GM10266 (cell line): ENCODE data around the gene SERPING1.

Experiments used
- DNase-seq: peaks from one replicate; pipeline ENCODE4 v3.0.0; 2012; ENCODE audit errors: extremely low spot score
- TF ChIP-seq, protein P1 (sequence below): IDR thresholded peaks from 2 replicates; pipeline ENCODE4 v1.5.1; 2012; ENCODE audit warnings: mild to moderate bottlenecking, low read depth; ENCODE audit not compliant: control insufficient read depth, insufficient read depth; ENCODE audit errors: missing control alignments

Gene SERPING1

GRCh38 chr11:57560146-57560545, 37.3 kb upstream of the SERPING1 start:
- TF ChIP-seq, protein P1, sequence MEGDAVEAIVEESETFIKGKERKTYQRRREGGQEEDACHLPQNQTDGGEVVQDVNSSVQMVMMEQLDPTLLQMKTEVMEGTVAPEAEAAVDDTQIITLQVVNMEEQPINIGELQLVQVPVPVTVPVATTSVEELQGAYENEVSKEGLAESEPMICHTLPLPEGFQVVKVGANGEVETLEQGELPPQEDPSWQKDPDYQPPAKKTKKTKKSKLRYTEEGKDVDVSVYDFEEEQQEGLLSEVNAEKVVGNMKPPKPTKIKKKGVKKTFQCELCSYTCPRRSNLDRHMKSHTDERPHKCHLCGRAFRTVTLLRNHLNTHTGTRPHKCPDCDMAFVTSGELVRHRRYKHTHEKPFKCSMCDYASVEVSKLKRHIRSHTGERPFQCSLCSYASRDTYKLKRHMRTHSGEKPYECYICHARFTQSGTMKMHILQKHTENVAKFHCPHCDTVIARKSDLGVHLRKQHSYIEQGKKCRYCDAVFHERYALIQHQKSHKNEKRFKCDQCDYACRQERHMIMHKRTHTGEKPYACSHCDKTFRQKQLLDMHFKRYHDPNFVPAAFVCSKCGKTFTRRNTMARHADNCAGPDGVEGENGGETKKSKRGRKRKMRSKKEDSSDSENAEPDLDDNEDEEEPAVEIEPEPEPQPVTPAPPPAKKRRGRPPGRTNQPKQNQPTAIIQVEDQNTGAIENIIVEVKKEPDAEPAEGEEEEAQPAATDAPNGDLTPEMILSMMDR = no peak
- DNase-seq = no peak

GRCh38 chr11:57562596-57562995, 34.9 kb upstream of the SERPING1 start:
- TF ChIP-seq, protein P1 = no peak
- DNase-seq = no peak

DNA sequence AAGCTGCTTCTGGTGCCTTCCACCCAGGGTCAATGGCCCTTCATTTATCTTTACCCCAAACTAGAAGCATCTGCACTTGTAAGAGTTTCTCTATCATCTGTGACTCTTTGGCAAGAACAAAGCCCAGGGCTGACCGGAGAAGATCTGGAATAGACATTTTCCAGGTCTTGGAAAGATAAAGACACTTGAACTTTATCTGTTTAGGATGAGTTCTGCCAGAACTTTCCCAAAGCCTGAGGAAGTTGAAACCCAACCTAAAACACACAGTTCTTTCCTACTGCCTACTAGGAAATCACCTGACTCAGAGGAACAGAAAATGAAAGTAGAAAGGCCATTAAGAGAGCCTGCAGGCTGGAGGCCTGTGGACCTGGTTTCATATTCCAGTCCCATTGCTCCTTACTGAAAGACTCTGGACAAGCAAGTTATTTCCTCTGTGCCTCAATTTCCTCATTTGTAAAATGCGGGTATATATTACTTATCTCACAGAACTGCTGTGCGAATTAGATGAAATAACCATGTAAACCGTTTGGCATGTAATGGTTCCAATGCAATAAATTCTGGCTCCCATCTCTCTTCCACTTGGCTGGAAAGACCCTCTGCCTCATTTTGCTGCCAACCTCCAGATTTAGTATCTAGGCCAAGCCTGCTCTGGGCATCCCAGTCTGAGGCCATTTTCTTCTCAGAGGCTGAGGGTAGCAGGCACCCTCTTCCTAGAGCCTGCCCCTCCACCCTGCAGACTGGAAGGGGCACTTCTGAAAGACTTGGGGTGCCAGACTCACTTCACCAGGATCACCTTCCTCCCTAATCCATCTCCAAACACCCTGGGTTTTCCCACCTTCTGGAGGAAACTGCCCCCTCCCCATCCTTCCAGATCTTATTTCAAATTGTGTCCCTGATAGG, 31.2 kb upstream of the SERPING1 start:
- TF ChIP-seq, protein P1 = no peak
- peak; percentile 77 for DNase-seq

- TF ChIP-seq, protein P1 = no peak
Measured at GRCh38 chr11:57566905-57567514, 30.5 kb upstream of the SERPING1 start.

DNA sequence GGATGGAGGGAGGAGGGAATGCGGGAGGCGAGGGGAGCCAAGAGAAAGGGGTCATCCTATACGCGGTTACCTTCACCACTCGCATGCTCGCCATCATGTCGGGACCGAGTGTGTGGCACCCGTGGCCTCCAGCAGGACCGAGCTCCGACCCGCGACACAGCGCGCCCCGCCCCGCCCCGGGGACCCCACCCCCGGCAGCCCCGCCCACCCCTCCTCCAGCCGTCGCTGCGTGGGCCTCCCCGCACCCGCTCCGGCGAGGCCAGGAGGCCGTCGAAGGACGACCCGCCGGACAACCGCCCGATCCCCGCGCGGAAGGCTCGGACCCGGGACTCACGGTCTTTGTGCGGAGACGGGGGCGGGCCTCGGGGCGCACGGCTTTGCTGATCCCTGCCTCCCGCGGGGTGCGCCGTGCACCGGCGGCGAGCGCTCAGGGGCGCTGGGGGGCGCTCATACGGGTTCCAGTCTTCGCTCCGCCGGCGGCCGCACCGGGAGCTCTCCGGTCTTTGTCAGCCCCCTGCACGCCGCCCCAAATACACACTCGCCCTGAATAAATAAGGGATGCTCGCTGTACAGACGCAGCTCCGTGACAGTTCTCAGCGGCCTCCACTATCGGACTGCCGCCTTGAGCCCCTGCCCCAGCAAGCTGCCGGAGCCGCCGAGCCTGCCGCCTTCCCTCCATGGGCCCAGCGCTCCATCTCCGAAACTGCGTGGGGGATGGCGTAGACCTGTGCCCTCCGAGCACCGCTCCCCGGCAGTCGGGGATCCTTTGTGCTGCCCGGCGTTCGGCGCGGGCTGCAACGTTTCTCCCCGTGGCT, 29.8 kb upstream of the SERPING1 start, which contains the start of gene UBE2L6:
UBE2L6 (minus strand) TSS at position 158 of the 815 bp plus-strand sequence; CDS start at position 97, 61 bp downstream.
- peak; percentile 79 for DNase-seq
- TF ChIP-seq, protein P1 = peak; percentile 78

More at GRCh38 chr11:57566905-57567514, 30.5 kb upstream of the SERPING1 start:
- DNase-seq = peak; percentile 45

DNA sequence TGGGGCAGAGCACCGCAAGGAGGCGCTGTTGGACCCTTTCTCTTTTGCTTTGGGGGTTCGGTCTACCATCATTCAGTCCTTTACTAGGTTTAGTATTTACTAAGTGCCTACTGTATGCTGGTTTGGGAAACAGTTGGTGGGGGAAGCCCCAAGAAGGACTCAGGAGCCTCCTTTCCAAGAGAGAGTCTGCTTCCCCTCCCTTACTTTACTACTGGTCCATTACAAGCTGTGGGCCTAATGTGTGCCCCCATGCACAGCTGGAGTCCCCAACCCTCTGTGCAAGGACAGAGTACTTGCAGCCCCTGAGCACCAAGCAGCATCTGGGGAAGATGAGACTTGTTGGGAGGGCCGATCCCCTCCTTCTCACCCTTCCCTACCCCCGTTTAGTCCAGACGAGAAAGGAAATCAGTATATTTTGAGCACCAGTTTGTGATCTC, 29.1 kb upstream of the SERPING1 start:
- TF ChIP-seq, protein P1 = peak; percentile 98
- DNase-seq = peak; percentile 85
